HK-2 (cell line): ENCODE data around the gene ZNF3.
"Not testable (repeated sequence)": the region's sequence is repeated elsewhere in the genome, so short reads cannot be mapped to it uniquely, and the experiment has no call there.

ENCODE experiments used
- DNase-seq: peaks from one replicate; pipeline ENCODE4 v3.0.0-alpha.2; 2018; ENCODE audit not compliant: unreplicated experiment

The ZNF3 gene

GRCh38 chr7:100081535-100082102 lies at the start of gene ZNF3:
TSS of gene ZNF3 (minus strand) at chr7:100081723. CDS start at chr7:100077357, 4,366 bp downstream.
- DNase-seq, result peak; percentile 99

- peak; percentile 78 for DNase-seq
Observed at GRCh38 chr7:100130608-100131453, 49.3 kb upstream of the ZNF3 start.

- not testable (repeated sequence) for DNase-seq
Observed at GRCh38 chr7:100130220-100130607, 48.7 kb upstream of the ZNF3 start.

- DNase-seq, result no peak
Observed at GRCh38 chr7:100128637-100128963, 47.1 kb upstream of the ZNF3 start.

DNA sequence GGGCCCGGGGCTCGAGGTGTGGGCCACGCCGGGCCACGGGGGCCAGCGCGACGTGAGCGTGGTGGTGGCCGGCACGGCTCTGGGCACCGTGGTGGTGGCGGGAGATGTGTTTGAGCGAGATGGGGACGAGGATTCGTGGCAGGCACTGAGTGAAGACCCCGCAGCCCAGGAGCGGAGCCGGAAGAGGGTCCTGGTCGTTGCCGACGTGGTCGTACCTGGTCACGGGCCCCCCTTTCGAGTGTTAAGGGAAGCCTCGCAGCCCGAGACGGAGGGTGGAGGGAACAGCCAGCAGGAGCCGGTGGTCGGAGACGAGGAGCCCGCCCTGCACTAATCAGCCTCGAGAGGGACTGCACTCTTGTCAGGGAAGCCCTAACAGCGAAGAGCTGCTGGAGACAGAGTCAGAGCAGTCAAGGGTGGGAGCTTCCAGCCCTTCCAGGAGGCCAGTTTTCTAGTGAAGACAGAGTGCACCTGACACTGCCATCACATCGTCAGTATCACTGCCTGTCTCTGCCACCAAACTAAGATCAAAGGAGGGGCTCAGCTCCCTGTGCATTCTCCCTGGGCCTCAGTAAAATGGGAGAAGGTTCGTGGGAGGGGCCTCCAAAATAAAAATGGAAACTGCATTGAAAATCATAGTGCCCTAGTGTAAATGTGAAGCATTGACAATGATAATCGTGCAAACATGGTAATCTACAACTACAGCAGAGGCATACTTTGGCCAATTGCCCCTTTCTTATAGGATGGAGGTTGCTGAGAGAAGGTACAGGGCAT lies 46.5 kb upstream of the ZNF3 start:
- DNase-seq, result no peak

GRCh38 chr7:100126931-100127865 lies 45.7 kb upstream of the ZNF3 start, which contains the start of gene MBLAC1:
TSS of gene MBLAC1 (plus strand) at chr7:100126967. CDS start at chr7:100127396, 429 bp downstream.
- DNase-seq, result peak; percentile 89

DNA sequence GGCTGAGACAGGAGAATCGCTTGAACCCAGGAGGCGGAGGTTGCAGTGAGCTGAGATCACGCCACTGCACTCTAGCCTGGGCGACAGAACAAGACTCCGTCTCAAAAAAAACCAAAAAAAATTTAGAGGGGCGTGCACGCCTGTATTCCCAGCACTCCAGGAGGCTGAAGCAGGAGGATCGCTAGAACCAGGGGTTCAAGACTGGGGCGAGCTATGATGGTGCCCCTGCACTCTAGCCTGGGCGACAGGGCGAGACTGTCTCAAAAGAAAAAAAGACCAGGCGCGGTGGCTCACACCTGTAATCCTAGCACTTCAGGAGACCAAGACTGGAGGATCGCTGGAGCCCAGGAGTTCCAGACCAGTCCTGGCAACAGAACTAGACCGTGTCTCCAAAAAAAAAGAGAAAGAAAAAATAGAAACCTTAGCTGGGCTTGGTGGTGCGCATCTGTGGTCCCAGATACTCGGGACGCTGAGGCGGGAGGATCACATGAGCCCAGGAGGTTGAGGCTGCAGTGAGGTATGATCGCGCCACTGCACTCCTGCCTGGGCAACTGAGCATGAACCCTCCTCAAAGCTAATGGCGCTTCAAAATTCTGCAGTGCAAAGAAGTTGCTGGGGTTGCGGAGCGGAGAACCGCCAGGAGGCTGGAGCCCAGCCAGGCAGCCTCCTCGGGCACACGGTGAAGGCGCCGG lies 44.9 kb upstream of the ZNF3 start:
- DNase-seq, result no peak

DNA sequence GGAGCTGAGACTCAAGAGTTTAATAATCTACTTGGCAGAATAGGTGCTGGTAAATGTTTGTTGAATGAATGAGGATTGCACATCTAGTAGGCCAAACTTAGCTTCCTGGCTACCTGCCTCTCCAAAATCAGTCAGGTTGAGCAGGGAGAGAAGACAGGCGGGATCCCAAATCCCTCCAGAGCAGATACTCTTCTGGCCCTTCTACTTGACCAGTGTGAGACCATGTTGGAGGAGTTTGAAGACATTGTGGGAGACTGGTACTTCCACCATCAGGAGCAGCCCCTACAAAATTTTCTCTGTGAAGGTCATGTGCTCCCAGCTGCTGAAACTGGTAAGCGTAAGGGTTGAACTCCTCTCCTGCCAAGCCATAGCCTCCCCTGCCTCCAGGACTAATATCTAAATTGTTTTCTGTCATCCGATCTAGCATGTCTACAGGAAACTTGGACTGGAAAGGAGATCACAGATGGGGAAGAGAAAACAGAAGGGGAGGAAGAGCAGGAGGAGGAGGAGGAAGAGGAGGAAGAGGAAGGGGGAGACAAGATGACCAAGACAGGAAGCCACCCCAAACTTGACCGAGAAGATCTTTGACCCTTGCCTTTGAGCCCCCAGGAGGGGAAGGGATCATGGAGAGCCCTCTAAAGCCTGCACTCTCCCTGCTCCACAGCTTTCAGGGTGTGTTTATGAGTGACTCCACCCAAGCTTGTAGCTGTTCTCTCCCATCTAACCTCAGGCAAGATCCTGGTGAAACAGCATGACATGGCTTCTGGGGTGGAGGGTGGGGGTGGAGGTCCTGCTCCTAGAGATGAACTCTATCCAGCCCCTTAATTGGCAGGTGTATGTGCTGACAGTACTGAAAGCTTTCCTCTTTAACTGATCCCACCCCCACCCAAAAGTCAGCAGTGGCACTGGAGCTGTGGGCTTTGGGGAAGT lies 43.0 kb upstream of the ZNF3 start:
- no peak for DNase-seq

DNA sequence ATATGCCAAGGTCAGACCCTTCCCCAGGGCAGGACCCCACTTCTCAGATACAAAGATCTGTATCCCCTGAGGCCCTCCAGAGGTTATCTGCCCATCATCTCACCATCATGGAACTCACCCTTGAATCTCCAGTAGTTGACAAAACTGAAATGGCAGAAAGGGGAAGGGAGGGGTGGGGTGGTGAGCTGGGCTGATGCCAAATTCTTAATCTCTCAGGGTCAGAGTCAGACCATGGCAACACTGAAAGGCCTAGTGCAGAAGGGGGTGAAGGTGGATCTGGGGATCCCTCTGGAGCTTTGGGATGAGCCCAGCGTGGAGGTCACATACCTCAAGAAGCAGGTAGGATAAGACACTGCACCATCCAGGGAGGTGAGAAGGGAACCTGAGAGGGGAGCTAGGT lies 41.0 kb upstream of the ZNF3 start:
- DNase-seq, result no peak

DNA sequence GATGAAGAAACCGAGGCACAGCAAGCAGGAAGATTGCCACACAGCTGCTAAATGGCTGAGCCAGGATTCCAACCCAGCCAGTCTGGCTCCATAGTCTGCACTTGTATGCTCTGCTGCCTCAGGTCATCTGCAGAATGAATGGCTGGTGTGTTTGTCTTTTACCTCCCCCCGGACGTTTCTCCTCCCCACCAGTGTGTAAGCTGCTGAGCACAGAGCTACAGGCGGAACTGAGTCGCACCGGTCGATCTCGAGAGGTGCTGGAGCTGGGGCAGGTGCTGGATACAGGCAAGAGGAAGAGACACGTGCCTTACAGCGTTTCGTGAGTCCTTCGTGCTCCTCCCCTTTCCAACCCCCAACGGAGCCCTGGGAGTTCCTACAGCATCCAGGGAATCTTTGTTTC lies 40.5 kb upstream of the ZNF3 start:
- no peak for DNase-seq

DNA sequence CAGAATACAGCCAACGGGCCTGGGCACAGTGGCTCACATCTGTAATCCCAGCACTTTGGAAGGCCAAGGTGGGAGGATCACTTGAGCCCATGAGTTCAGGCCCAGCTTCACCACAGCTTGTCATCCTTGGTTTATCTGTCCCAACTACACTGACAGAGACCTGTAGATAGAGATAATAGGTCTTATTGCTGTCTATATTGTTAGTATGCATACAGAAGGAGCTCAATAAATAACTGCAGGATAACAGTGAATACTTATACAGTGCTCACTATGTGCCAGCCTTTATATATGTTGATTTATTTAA lies 39.2 kb upstream of the ZNF3 start:
- no peak for DNase-seq

DNA sequence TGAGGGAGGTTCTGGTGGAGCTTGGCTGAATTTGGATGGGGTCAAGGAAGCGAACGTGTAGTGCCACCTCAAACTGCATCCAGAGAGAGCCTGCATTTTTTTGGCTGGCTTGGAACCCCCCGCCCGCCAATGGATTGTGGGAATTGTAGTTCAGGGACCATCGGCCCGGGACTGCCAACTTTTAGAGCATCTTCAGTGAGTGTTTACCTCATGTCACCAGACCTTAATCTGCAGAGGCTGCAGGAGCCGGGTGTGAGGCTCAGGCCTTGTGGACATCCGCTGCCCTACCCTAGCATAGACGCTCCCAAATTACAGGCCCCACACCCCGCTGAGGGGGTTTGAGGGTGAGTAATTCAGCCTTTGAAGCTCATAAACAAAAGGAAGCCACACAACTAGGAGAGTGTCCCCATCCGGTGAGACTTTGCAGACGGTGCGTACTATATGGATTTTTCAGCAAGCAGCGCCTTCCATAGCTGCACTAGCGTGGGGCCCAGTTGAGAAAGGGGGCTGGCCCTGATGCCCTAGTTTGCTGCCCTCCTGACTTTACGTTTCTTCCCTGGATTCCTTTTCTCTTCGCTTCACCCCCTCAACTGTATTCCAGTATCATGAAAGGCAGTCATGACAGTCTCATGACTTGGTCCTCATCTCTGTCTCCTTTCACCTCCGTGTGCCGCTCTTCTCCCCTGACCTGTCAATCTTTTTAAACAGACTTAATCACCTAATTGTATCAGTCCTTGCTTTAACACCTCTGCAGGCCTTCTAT lies 38.6 kb upstream of the ZNF3 start:
- DNase-seq, result peak; percentile 66

GRCh38 chr7:100119072-100119969 lies 37.8 kb upstream of the ZNF3 start, which contains the start of the genes CNPY4 and TAF6:
TSS of gene CNPY4 (plus strand) at chr7:100119634. CDS start at chr7:100119745, 111 bp downstream.
TSS of gene TAF6 (minus strand) at chr7:100119358. CDS start at chr7:100114209, 5,149 bp downstream.
- DNase-seq, result peak; percentile 94

- DNase-seq, result no peak
Observed at GRCh38 chr7:100118388-100119071, 37.0 kb upstream of the ZNF3 start.

DNA sequence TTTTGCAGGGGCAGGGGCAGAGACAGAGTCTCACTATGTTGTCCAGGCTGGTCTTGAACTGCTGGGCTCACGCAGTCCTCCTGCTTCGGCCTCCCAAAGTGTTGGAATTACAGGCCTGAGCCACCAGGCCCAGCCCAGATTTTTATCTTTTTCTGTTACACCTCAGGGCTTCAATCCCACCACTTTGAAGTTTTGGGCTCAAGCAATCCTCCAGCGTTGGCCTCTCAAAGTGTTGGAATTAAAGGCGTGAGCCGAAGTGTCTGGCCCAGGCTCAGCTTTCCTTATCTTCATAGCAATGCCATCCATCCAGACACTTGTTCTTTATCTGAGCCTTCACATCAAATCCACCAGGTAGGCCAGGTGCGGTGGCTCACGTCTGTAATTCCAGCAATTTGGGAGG lies 33.5 kb upstream of the ZNF3 start:
- no peak for DNase-seq

DNA sequence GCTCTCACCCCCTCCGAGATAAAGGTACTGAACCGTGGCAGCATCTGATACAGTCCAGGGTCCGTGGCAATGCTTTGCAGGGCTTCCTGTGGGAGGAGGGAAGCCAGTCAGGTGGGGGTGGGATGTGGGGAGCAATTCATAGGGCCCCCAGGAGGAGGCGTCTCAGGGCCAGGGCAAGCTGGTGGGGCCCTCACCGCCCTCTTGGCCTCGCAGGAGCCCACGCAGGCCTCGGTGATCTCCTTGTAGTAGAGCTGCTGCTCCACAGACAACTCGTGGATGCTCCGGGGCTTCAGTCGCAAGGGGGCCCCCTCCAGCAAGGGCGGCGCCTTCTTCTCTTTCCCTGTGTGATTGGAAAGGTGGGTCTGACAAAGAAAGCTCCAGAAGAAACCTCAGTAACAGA lies 30.4 kb upstream of the ZNF3 start:
- no peak for DNase-seq

DNA sequence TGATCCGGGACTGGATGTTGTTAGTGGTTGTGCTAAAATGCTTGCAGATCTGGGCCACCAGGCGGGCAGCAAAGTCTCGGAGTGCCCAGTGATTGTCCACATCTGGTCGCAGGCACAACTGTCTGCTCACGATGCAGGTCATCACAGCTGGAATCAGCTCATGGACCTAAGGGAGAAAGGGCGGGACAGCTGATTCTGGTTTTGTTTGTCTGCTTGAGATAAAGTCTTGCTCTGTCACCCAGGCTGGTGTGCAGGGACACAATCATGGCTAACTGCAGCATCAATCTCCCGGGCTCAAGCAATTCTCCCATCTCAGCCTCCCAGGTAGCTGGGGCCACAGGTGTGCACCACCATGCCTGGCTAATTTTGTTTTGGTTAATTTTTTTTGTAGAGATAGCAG lies 29.6 kb upstream of the ZNF3 start:
- no peak for DNase-seq
